Kidney (tissue), 14 donors: Measurements from ENCODE around the gene WDR26. TPM values are rescaled to one million over a fixed set of nuclear protein-coding genes. Genes with fewer than 3 reads are reported as not detected.

ENCODE experiments used
- DNase-seq, 5 donors: peaks; one replicate each; pipeline ENCODE4 v3.0.0-alpha.2; 2013 to 2020
- FAIRE-seq: peaks from 2 replicates; lab custom pipeline; 2012; peaks lifted over from hg19 to GRCh38; lab: Jason Lieb, UNC
- H3K27ac ChIP-seq, 2 donors: one replicate each; pipeline ENCODE4 v1.7.0; 2013; ENCODE audit warnings: low read depth in 2 of 2, low read length in 2 of 2, inconsistent platforms in 1 of 2
- H3K27me3 ChIP-seq: one replicate; pipeline ENCODE4 v1.7.1; 2013; ENCODE audit warnings: low read length, inconsistent platforms; ENCODE audit not compliant: control insufficient read depth, insufficient read depth
- H3K36me3 ChIP-seq, 3 donors: one replicate each; pipeline versions ENCODE4 v1.7.0 to v1.7.1; 2013; ENCODE audit warnings: low read length in 3 of 3, control low read depth in 1 of 3, inconsistent platforms in 1 of 3; ENCODE audit not compliant: insufficient read depth in 3 of 3, control insufficient read depth in 2 of 3
- H3K4me1 ChIP-seq, 3 donors: one replicate each; pipeline versions ENCODE4 v1.7.0 to v1.7.1; 2013; ENCODE audit warnings: low read length in 3 of 3, inconsistent platforms in 1 of 3, low read depth in 1 of 3; ENCODE audit not compliant: control insufficient read depth in 2 of 3, insufficient read depth in 2 of 3
- H3K4me3 ChIP-seq, 3 donors: one replicate each; pipeline versions ENCODE4 v1.7.0 to v1.8.1; 2013; ENCODE audit warnings: low read length in 3 of 3, control low read depth in 1 of 3, inconsistent platforms in 1 of 3
- H3K9ac ChIP-seq, 3 donors: one replicate each; pipeline versions ENCODE4 v1.7.0 to v1.7.1; 2013; ENCODE audit warnings: low read length in 3 of 3, control low read depth in 1 of 3, inconsistent platforms in 1 of 3
- H3K9me3 ChIP-seq, 3 donors: one replicate each; pipeline versions ENCODE4 v1.7.0 to v1.7.1; 2013; ENCODE audit warnings: low read length in 3 of 3, control low read depth in 1 of 3, inconsistent platforms in 1 of 3; ENCODE audit not compliant: control insufficient read depth in 2 of 3, insufficient read depth in 1 of 3
- CTCF ChIP-seq: IDR thresholded peaks from 3 replicates; pipeline ENCODE4 v1.5.1; 2012; ENCODE audit warnings: mild to moderate bottlenecking, moderate library complexity, borderline replicate concordance; ENCODE audit not compliant: insufficient read depth; ENCODE audit errors: extremely low read depth
- intact Hi-C: fragments of 100-400 bp; cut with DNase I; formaldehyde crosslinking; loops from one replicate; pipeline ENCODE4 v1.11.1; 2022
- polyA plus RNA-seq: library from polyadenylated mRNA; stranded (reverse); fragments of 350-450 nt; fragmentation: Illumina TruSeq; extraction: RNeasy Lipid Tissue Mini Kit (QIAGEN cat#74804); gene quantifications from one replicate; pipeline ENCODE4 v1.2.3, GENCODE V29; 2014; ENCODE audit warnings: low read depth, low replicate concordance; ENCODE audit not compliant: insufficient read depth
- total RNA-seq: library from RNA; stranded (reverse); fragmentation: NEBNext Ultra II Directional; extraction: Animal tissue kit (Norgen Biotek cat#: 25700); gene quantifications from one replicate; pipeline ENCODE4 v1.2.1, GENCODE V29; 2021
- donor health status: control.
- donor health status: control.
- donor health status: control.
- donor health status: control.
- donor health status: control.
- donor health status: DM: yes; HTN: yes; CAD: no.
- donor health status: Normal renal cell carcinoma (clear cell type).

The WDR26 gene
- total and polyA plus RNA-seq, 2 donors from 2014 or later: 23.9 to 77.5 TPM

DNA sequence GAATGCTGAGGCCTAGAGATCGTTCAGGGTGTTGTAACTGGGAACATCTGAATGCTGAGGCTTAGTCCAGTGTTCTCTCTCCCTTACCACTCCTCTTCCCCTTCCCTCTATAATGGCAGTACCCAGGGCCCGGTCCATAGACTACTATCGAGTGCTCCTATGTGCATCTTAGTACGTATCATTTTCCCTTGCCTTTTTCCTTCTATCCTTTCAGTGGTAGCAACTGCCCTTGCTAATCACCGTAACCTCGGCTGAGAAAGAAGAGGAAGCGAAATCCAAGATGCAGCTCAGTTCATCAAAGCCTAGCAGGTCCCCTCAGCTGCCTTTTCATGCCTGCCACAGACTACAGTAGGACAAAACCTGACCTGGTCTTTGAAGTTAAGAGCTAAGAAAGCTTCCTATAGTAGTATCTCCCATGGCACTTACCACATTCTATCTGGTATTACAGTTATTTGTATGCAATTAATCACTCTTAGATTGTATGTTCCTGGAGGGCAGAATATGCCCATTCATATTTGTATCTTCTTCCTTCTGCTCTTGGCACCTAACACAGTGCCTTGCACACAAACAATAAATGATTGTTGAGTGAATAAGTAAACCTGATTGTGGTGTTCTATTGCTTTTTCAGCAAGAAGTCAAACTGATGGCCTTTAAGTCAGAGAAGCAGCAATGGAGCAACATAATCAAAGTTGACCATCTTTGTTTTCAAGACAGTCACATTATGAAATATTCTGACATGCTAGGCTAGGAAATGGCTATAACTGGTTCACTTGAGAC, 55.6 kb downstream of the WDR26 start:
- Histone ChIP-seq H3K9ac (no peak overlapping the region), H3K4me3 (no peak overlapping the region), H3K27me3 (no peaks in the 10 kb centered on the region), H3K4me1 (no peaks in the 10 kb centered on the region), H3K27ac (no peak overlapping the region), H3K9me3 (no peaks in the 10 kb centered on the region), H3K36me3 (peaks cover 5 to 27% (median 11%) of the 10 kb centered on the region in 3 donors)
- FAIRE-seq (no peak), DNase-seq (no peak)
- intact Hi-C loops: no loop called here
- TF ChIP-seq CTCF: no peak

- intact Hi-C loops: no loop called here
- Histone ChIP-seq H3K4me1 (no peaks in the 10 kb centered on the region), H3K27ac (no peak overlapping the region), H3K36me3 (peaks cover 5 to 32% (median 11%) of the 10 kb centered on the region in 3 donors), H3K4me3 (no peak overlapping the region), H3K9ac (no peak overlapping the region), H3K27me3 (no peaks in the 10 kb centered on the region), H3K9me3 (no peaks in the 10 kb centered on the region)
- DNase-seq (no peak), FAIRE-seq (no peak)
- no peak for TF ChIP-seq CTCF
Observed at GRCh38 chr1:224377676-224378006, 57.0 kb downstream of the WDR26 start.

DNA sequence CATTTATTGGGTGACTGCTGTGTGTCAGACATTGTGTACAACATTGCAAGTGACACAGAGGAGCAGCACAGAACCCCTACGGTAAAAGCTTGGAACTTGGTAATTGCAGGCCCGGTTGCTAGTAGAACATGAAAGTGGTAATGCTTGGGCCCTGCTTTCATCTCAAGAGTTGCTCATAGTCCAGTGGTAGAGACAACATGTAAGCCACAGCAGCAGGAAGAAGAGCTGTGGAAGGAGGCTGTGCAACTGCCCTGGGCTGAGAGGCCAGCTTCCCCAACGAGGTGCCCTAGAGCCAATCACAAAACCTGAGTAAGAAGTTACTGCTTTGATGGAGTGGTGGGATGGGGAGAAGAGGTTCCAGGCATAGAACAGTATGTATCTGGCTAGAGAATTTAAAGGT, 59.5 kb downstream of the WDR26 start:
- FAIRE-seq (no peak), DNase-seq (no peak)
- Histone ChIP-seq H3K27ac (no peak overlapping the region), H3K36me3 (peaks cover 14 to 50% (median 23%) of the 10 kb centered on the region in 3 donors), H3K27me3 (no peaks in the 10 kb centered on the region), H3K9ac (no peak overlapping the region), H3K9me3 (no peaks in the 10 kb centered on the region), H3K4me3 (no peak overlapping the region), H3K4me1 (no peaks in the 10 kb centered on the region)
- TF ChIP-seq CTCF: no peak
- intact Hi-C loops: no loop called here
